H9 (cell line): ENCODE results near the gene CHST15. TPM values are rescaled to one million over a fixed set of nuclear protein-coding genes. Genes with fewer than 3 reads are reported as not detected.

Source experiments
- DNase-seq: peaks from one replicate; pipeline ENCODE4 v3.0.0-alpha.2; 2017
- H2AFZ ChIP-seq: one replicate; pipeline ENCODE4 v1.6.1; 2013; ENCODE audit warnings: mild to moderate bottlenecking, low read length, control low read depth, moderate library complexity
- H2AK5ac ChIP-seq: 2 replicates; pipeline ENCODE4 v1.6.1; 2013; ENCODE audit warnings: low read length, control low read depth, mixed read lengths; ENCODE audit not compliant: insufficient read length
- H2BK120ac ChIP-seq: one replicate; pipeline ENCODE4 v1.6.1; 2013; ENCODE audit warnings: low read depth, mild to moderate bottlenecking, low read length, control low read depth, inconsistent platforms; ENCODE audit not compliant: poor library complexity, severe bottlenecking
- H2BK12ac ChIP-seq: 2 replicates; pipeline ENCODE4 v1.6.1; 2013; ENCODE audit warnings: low read length, control low read depth, mixed read lengths, low read depth; ENCODE audit not compliant: insufficient read length
- H2BK15ac ChIP-seq: 2 replicates; pipeline ENCODE4 v1.6.1; 2013; ENCODE audit warnings: low read depth, low read length, control low read depth
- H2BK20ac ChIP-seq: one replicate; pipeline ENCODE4 v1.6.1; 2013; ENCODE audit warnings: low read depth, mild to moderate bottlenecking, low read length, control low read depth, inconsistent platforms; ENCODE audit not compliant: poor library complexity, severe bottlenecking
- H2BK5ac ChIP-seq: 2 replicates; pipeline ENCODE4 v1.6.1; 2013; ENCODE audit warnings: low read length, control low read depth, mixed read lengths; ENCODE audit not compliant: insufficient read length
- H3K14ac ChIP-seq: 2 replicates; pipeline ENCODE4 v1.6.1; 2013; ENCODE audit warnings: low read length, control low read depth; ENCODE audit not compliant: insufficient read depth
- H3K18ac ChIP-seq: 2 replicates; pipeline ENCODE4 v1.6.1; 2013; ENCODE audit warnings: low read depth, mild to moderate bottlenecking, mixed read lengths, low read length, control low read depth; ENCODE audit not compliant: insufficient read length
- H3K23ac ChIP-seq: 2 replicates; pipeline ENCODE4 v1.6.1; 2013; ENCODE audit warnings: low read length, control low read depth, mixed read lengths, low read depth; ENCODE audit not compliant: insufficient read length
- H3K23me2 ChIP-seq: 2 replicates; pipeline ENCODE4 v1.6.1; 2013; ENCODE audit warnings: low read depth, mild to moderate bottlenecking, mixed read lengths, low read length, control low read depth; ENCODE audit not compliant: insufficient read length, poor library complexity, severe bottlenecking
- H3K27ac ChIP-seq: 2 replicates; pipeline ENCODE4 v1.5.1; 2013; ENCODE audit warnings: low read length, control low read depth, mixed read lengths, low read depth; ENCODE audit not compliant: insufficient read length
- H3K27me3 ChIP-seq: 2 replicates; pipeline ENCODE4 v1.6.1; 2013; ENCODE audit warnings: low read length, control low read depth, inconsistent platforms; ENCODE audit not compliant: insufficient read depth
- H3K4ac ChIP-seq: 2 replicates; pipeline ENCODE4 v1.6.1; 2013; ENCODE audit warnings: low read depth, mild to moderate bottlenecking, control low read depth, inconsistent platforms, low read length, moderate library complexity
- H3K4me1 ChIP-seq: 2 replicates; pipeline ENCODE4 v1.6.1; 2013; ENCODE audit warnings: low read length, control low read depth, inconsistent platforms; ENCODE audit not compliant: insufficient read depth
- H3K4me2 ChIP-seq: 2 replicates; pipeline ENCODE4 v1.6.1; 2013; ENCODE audit warnings: low read length, control low read depth, mixed read lengths; ENCODE audit not compliant: insufficient read length, insufficient read depth
- H3K56ac ChIP-seq: 2 replicates; pipeline ENCODE4 v1.6.1; 2013; ENCODE audit warnings: low read depth, mild to moderate bottlenecking, mixed read lengths, low read length, control low read depth; ENCODE audit not compliant: insufficient read length
- H3K79me1 ChIP-seq: 2 replicates; pipeline ENCODE4 v1.6.1; 2013; ENCODE audit warnings: low read depth, mild to moderate bottlenecking, moderate library complexity, low read length, control low read depth, inconsistent platforms; ENCODE audit not compliant: insufficient read depth, poor library complexity, severe bottlenecking
- H3K79me2 ChIP-seq: 2 replicates; pipeline ENCODE4 v1.6.1; 2013; ENCODE audit warnings: low read length, control low read depth, inconsistent platforms; ENCODE audit not compliant: insufficient read depth
- H3K9ac ChIP-seq: 2 replicates; pipeline ENCODE4 v1.6.1; 2013; ENCODE audit warnings: low read length, control low read depth, mixed read lengths; ENCODE audit not compliant: insufficient read length; ENCODE audit errors: extremely low read depth
- H3K9me3 ChIP-seq: one replicate; pipeline ENCODE4 v1.6.1; 2013; ENCODE audit warnings: low read depth, low read length, inconsistent platforms; ENCODE audit not compliant: control insufficient read depth
- H3T11ph ChIP-seq: one replicate; pipeline ENCODE4 v1.6.1; 2013; ENCODE audit warnings: mild to moderate bottlenecking, low read length, control low read depth, inconsistent platforms
- H4K20me1 ChIP-seq: one replicate; pipeline ENCODE4 v1.6.1; 2013; ENCODE audit not compliant: control insufficient read depth, insufficient read length, insufficient read depth
- H4K5ac ChIP-seq: 2 replicates; pipeline ENCODE4 v1.6.1; 2013; ENCODE audit warnings: low read depth, mild to moderate bottlenecking, mixed read lengths, low read length, control low read depth; ENCODE audit not compliant: insufficient read length
- H4K8ac ChIP-seq: replicated peaks from 2 replicates; pipeline ENCODE4 v1.6.1; 2013; ENCODE audit warnings: low read length, control low read depth, mixed read lengths, low read depth; ENCODE audit not compliant: insufficient read length
- H4K91ac ChIP-seq: 2 replicates; pipeline ENCODE4 v1.6.1; 2013; ENCODE audit warnings: low read depth, mild to moderate bottlenecking, moderate library complexity, mixed read lengths, low read length, control low read depth; ENCODE audit not compliant: insufficient read length
- H3K27ac Mint-ChIP-seq, 3 experiments: 2 replicates in 2 of 3; 3 replicates in 1 of 3; pipeline ENCODE4 v1.8.0; 2020 to 2021; ENCODE audit warnings: mixed read lengths in 3 of 3, mild to moderate bottlenecking in 1 of 3, moderate library complexity in 1 of 3
- H3K27me3 Mint-ChIP-seq: 2 replicates; pipeline ENCODE4 v1.8.0; 2021; ENCODE audit warnings: low read depth, mild to moderate bottlenecking, moderate library complexity, mixed read lengths
- H3K36me3 Mint-ChIP-seq, 3 experiments: 2 replicates in 2 of 3; 3 replicates in 1 of 3; pipeline ENCODE4 v1.8.0; 2020 to 2021; ENCODE audit warnings: low read depth in 3 of 3, mixed read lengths in 3 of 3; ENCODE audit not compliant: insufficient read depth in 1 of 3
- H3K4me1 Mint-ChIP-seq, 2 experiments: 2 replicates each; pipeline ENCODE4 v1.8.0; 2020; ENCODE audit warnings: mixed read lengths in 2 of 2
- H3K4me3 Mint-ChIP-seq, 2 experiments: 2 replicates in 1 of 2; 3 replicates in 1 of 2; pipeline ENCODE4 v1.8.0; 2020 to 2021; ENCODE audit warnings: mild to moderate bottlenecking in 2 of 2, mixed read lengths in 2 of 2, moderate library complexity in 1 of 2
- H3K9me3 Mint-ChIP-seq, 2 experiments: 2 replicates in 1 of 2; 3 replicates in 1 of 2; pipeline ENCODE4 v1.8.0; 2020; ENCODE audit warnings: mild to moderate bottlenecking in 2 of 2, mixed read lengths in 2 of 2, moderate library complexity in 1 of 2
- WGBS: extraction: QIAGEN DNeasy Blood & Tissue Kit; methylation state at CpG from one replicate; pipeline ENCODE4 v1.1.7; 2013; ENCODE audit warnings: missing lambda C conversion rate, low lambda C conversion rate, mixed read lengths; ENCODE audit not compliant: insufficient read length; ENCODE audit errors: extremely low coverage; 5-methylcytosine and 5-hydroxymethylcytosine counted together
- total RNA-seq: library from RNA; stranded (reverse); gene quantifications from 2 replicates; pipeline ENCODE4 v1.2.1, GENCODE V29; 2021
- TF ChIP-seq, protein P1 (sequence below): fragments of 200-600 bp; sonication (generic); conservative IDR thresholded peaks from 3 replicates; pipeline ENCODE4 v1.8.0; 2021; ENCODE audit warnings: antibody characterized with exemption, mild to moderate bottlenecking

The CHST15 gene
- total RNA-seq, 1 experiment from 2014 or later: 8.7 TPM

DNA sequence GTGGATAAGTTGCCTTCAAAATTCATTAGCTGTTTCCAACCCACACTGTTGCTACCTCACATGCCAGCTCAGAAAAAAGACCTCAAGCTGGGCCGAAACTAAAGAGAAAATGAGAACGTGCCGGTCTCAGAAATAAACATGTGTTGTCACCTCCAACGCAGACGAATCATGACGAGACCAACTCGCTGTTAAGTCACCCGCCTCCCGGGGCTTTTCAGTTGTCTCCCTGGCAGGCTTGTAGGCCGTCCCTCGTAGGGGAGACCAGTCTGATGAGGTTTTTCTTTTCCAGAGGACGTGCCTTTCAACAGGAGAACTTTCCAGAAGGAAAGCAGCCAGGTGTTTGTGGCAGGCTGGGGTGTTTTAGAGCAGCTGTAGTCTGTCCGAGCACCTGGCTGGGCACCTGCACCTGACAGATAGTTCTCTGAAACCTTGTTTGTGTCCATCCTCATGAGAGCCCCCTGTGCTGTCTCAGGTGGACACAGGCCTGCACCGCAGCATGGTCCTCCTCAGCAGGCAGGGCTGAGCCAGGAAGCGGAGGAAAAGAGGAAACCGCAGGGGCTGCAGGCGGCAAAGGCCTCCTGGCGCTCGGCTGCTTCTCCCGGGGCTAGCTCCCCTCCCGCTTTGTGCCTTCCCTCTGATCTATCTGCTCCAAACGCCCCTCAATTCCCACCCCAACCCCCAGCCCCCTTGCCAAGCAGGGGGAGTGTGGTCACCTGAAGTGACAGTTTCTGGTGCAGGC is 78.8 kb downstream of the CHST15 start:
- no peak overlapping the region for H3K4me3 Mint-ChIP-seq
- no peaks in the 10 kb centered on the region for H3K27me3 ChIP-seq
- peaks cover 9 to 15% of the 10 kb centered on the region in 2 experiments; a peak in 4 of 5 replicates for H3K9me3 Mint-ChIP-seq
- no peak overlapping the region for H3K27ac ChIP-seq
- H3K4ac ChIP-seq: no peak overlapping the region
- H3K4me1 Mint-ChIP-seq: peaks cover 43 to 59% of the 10 kb centered on the region in 2 experiments
- no peak overlapping the region for H4K91ac ChIP-seq
- no peak overlapping the region for H3K4me2 ChIP-seq
- no peak overlapping the region for H4K8ac ChIP-seq
- no peak overlapping the region for H2BK12ac ChIP-seq
- H4K5ac ChIP-seq: no peak overlapping the region
- no peak for DNase-seq
- no peak overlapping the region for H3K9ac ChIP-seq
- H2BK120ac ChIP-seq: no peak overlapping the region
- H2AK5ac ChIP-seq: no peak overlapping the region
- H3K56ac ChIP-seq: no peak overlapping the region
- H3K36me3 Mint-ChIP-seq: peaks cover 19 to 29% (median 28%) of the 10 kb centered on the region in 3 experiments
- TF ChIP-seq, protein P1, sequence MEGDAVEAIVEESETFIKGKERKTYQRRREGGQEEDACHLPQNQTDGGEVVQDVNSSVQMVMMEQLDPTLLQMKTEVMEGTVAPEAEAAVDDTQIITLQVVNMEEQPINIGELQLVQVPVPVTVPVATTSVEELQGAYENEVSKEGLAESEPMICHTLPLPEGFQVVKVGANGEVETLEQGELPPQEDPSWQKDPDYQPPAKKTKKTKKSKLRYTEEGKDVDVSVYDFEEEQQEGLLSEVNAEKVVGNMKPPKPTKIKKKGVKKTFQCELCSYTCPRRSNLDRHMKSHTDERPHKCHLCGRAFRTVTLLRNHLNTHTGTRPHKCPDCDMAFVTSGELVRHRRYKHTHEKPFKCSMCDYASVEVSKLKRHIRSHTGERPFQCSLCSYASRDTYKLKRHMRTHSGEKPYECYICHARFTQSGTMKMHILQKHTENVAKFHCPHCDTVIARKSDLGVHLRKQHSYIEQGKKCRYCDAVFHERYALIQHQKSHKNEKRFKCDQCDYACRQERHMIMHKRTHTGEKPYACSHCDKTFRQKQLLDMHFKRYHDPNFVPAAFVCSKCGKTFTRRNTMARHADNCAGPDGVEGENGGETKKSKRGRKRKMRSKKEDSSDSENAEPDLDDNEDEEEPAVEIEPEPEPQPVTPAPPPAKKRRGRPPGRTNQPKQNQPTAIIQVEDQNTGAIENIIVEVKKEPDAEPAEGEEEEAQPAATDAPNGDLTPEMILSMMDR: no peak
- no peak overlapping the region for H3K18ac ChIP-seq
- H3T11ph ChIP-seq: no peak overlapping the region
- no peaks in the 10 kb centered on the region for H3K4me1 ChIP-seq
- no peak overlapping the region for H2BK20ac ChIP-seq
- no peaks in the 10 kb centered on the region for H4K20me1 ChIP-seq
- peaks cover 2% of the 10 kb centered on the region for H3K27me3 Mint-ChIP-seq
- 0 out of 7 replicates have a peak overlapping the region, but pooled peaks of 1 of the 3 experiments have one; percentile 34 for H3K27ac Mint-ChIP-seq
- H3K23ac ChIP-seq: no peak overlapping the region
- H2AFZ ChIP-seq: no peak overlapping the region
- H3K79me1 ChIP-seq: no peaks in the 10 kb centered on the region
- H3K23me2 ChIP-seq: no peaks in the 10 kb centered on the region
- H3K14ac ChIP-seq: no peak overlapping the region
- no peaks in the 10 kb centered on the region for H3K9me3 ChIP-seq
- no peaks in the 10 kb centered on the region for H3K79me2 ChIP-seq
- no CpG with 5 or more reads among the region's 22 CpGs for WGBS
- no peak overlapping the region for H2BK15ac ChIP-seq
- H2BK5ac ChIP-seq: no peak overlapping the region
